GM18505 (cell line): Measurements from ENCODE around the gene BPIFB3.
"Not testable (repeated sequence)": the region's sequence is repeated elsewhere in the genome, so short reads cannot be mapped to it uniquely, and the experiment has no call there.

Source experiments
- ATAC-seq: cut with Tn5 transposase; IDR thresholded peaks from one replicate; pipeline ENCODE4 v1.9.1; 2021; ENCODE audit not compliant: unreplicated experiment
- POLR2A ChIP-seq: IDR thresholded peaks from 4 replicates; pipeline ENCODE4 v1.6.1; 2011; ENCODE audit warnings: borderline replicate concordance; ENCODE audit not compliant: insufficient read depth, insufficient read length; ENCODE audit errors: extremely low read depth

BPIFB3 gene

GRCh38 chr20:33043731-33044181 is 9.9 kb upstream of the BPIFB3 start:
- no peak for ATAC-seq
- no peak for TF ChIP-seq POLR2A

- ATAC-seq = not testable (repeated sequence)
Measured at GRCh38 chr20:33045129-33045721, 8.5 kb upstream of the BPIFB3 start.

- ATAC-seq = no peak
- TF ChIP-seq POLR2A = no peak
Measured at GRCh38 chr20:33046412-33046811, 7.3 kb upstream of the BPIFB3 start.

- no peak for TF ChIP-seq POLR2A
- no peak for ATAC-seq
Measured at GRCh38 chr20:33051333-33051732, 2.4 kb upstream of the BPIFB3 start.

- TF ChIP-seq POLR2A = no peak
- no peak for ATAC-seq
Measured at GRCh38 chr20:33054381-33054780, 678 bp downstream of the BPIFB3 start.

- no peak for ATAC-seq
- TF ChIP-seq POLR2A = no peak
Measured at GRCh38 chr20:33054791-33055190, 1.1 kb downstream of the BPIFB3 start.

GRCh38 chr20:33059136-33059535 is 5.4 kb downstream of the BPIFB3 start:
- TF ChIP-seq POLR2A = no peak
- ATAC-seq = no peak

GRCh38 chr20:33059741-33060390 is 6.2 kb downstream of the BPIFB3 start:
- no peak for TF ChIP-seq POLR2A
- ATAC-seq = no peak

GRCh38 chr20:33061658-33062028 is 7.9 kb downstream of the BPIFB3 start:
- no peak for TF ChIP-seq POLR2A
- no peak for ATAC-seq

GRCh38 chr20:33062105-33062824 is 8.6 kb downstream of the BPIFB3 start:
- no peak for TF ChIP-seq POLR2A
- ATAC-seq = no peak

- ATAC-seq = no peak
- no peak for TF ChIP-seq POLR2A
Measured at GRCh38 chr20:33062825-33063149, 9.1 kb downstream of the BPIFB3 start.

- ATAC-seq = no peak
- TF ChIP-seq POLR2A = no peak
Measured at GRCh38 chr20:33063271-33063670, 9.6 kb downstream of the BPIFB3 start.

- TF ChIP-seq POLR2A = no peak
- ATAC-seq = no peak
Measured at GRCh38 chr20:33064572-33065287, 11.0 kb downstream of the BPIFB3 start.

- no peak for ATAC-seq
- TF ChIP-seq POLR2A = no peak
Measured at GRCh38 chr20:33065785-33066184, 12.1 kb downstream of the BPIFB3 start.

- TF ChIP-seq POLR2A = no peak
- ATAC-seq = no peak
Measured at GRCh38 chr20:33067806-33068205, 14.1 kb downstream of the BPIFB3 start.
